TTC549 (cell line): ENCODE data around the gene ABCC6.
"Not testable (repeated sequence)": the region's sequence is repeated elsewhere in the genome, so short reads cannot be mapped to it uniquely, and the experiment has no call there.

Source experiments
- FAIRE-seq: peaks from 2 replicates; lab custom pipeline; 2012; peaks lifted over from hg19 to GRCh38; lab: Jason Lieb, UNC

ABCC6 gene

DNA sequence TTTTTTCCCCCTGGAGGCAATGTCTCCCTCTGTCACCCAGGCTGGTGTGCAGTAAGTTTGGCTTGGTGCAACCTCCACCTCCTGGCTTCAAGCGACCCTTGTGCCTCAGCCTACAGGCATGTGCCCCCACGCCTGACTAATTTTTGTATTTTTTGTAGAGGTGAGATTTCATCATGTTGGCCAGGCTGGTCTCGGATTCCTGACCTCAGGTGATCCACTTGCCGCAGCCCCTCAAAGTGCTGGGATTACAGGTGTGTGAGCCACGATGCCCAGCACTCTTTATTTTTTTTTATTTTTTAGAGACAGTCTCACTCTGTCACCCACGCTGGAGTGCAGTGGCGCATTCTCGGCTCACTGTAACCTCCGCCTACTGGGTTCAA, 113.2 kb downstream of the ABCC6 start:
- no peak for FAIRE-seq

DNA sequence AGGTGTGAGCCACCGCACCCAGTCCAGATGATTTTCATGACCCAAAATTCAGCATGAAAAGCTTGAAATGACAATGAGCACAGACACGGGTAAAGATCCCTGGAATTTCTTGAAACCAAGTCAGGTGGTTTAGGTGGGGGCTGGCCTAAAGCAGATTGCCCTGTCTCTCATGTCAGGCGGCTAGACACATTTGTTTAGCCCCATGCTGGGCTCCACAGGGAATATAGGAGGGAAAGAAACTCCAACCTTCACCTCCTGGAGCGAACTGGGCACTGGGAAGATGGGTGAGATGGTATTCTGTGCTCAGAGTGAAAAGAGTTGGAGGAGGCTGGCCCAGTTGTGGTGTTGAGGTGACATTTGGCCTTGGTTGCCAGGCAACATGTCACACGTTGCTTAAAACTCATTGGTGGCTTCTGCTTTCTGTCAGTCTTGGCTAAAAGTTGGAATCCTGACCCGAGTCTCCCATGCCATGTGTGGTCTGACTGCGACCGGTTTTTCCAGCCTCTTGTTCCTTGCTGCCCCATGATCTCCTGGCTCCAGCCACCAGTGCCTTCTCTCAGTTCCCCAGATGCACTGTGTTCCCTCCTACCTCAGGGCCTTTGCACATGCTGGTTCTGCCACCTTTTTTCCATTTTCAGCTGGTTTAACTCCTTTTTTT, 113.7 kb downstream of the ABCC6 start:
- FAIRE-seq = no peak

DNA sequence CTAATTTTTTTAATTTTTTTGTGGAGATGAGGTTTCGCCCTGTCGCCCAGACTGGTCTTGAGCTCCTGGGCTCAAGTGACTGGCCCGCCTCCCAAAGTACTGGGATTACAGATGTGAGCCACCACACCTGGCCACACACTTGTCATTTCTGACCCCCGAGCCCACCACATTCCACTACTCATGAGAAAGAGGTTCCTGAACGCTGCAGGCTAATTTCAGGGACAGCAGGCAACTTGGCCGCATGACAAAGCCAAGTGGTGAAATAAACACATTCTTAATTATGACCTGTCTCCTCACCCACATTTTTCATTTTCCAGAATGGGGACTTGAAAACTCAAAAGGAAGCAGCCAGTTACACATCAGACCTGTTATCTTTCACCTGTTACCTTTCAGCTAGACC, 114.5 kb downstream of the ABCC6 start:
- no peak for FAIRE-seq

DNA sequence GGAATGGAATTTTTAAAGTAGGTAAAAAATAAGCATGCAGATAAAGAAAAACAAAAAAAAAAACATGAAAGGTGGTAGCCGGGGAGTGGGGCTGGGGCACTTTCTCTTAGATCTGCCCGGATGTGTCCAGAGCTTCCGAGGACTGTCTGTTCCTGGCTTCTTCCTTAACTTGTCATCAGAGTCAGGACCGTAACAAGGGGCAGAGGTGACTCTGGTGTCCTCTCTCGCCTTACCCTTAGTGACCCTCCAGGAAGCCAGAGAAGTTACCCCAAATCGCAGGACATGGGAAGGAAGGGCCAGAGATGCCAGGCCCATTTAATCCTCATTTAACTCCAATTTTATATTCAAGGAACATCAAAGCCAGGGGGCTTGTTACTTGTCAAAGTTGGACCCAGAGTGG, 115.5 kb downstream of the ABCC6 start:
- no peak for FAIRE-seq

DNA sequence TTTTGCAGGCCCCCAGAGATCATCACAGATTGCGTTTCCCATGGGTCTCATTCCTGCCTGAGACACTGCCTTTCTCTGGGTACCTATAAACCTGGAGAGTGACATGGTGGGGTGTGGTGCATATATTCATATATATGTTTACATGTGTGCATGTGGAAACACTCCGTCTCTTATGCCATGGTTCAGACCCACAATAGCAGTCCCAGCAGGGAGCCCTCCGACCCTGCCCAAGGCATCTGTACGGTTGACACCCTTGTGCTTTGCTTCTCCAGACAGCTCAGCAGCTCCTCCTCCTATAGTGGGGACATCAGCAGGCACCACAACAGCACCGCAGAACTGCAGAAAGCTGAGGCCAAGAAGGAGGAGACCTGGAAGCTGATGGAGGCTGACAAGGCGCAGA, 116.8 kb downstream of the ABCC6 start:
- no peak for FAIRE-seq

DNA sequence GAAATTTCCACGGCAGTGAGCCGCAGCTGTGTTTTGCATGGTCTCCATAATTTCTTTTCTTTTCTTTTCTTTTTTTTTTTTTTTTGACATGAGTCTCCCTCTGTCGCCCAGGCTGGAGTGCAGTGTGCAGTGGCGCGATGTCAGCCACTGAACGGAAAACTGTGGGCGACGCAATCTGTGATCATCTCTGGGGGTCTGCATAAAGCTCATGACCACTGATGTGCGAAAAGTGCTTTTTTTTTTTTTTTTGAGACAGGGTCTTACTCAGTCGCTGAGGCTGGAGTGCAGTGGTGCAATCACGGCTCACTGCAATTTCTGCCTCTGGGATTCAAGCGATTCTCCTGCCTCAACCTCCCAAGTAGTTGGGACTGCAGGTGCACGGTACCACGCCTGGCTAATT, 117.6 kb downstream of the ABCC6 start:
- FAIRE-seq = no peak

DNA sequence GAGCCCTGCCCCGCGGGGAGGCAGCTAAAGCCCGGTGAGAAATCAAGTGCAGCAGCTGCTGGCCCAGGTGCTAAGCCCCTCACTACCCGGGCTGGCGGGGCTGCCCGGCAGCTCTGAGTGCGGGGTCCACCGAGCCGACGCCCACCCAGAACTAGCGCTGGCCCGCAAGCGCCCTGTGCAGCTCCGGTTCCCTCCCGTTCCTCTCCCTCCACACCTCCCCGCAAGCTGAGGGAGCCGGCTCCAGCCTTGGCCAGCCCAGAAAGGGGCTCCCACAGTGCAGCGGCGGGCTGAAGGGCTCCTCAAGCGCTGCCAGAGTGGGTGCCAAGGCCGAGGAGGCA, 118.5 kb downstream of the ABCC6 start:
- FAIRE-seq = not testable (repeated sequence)

DNA sequence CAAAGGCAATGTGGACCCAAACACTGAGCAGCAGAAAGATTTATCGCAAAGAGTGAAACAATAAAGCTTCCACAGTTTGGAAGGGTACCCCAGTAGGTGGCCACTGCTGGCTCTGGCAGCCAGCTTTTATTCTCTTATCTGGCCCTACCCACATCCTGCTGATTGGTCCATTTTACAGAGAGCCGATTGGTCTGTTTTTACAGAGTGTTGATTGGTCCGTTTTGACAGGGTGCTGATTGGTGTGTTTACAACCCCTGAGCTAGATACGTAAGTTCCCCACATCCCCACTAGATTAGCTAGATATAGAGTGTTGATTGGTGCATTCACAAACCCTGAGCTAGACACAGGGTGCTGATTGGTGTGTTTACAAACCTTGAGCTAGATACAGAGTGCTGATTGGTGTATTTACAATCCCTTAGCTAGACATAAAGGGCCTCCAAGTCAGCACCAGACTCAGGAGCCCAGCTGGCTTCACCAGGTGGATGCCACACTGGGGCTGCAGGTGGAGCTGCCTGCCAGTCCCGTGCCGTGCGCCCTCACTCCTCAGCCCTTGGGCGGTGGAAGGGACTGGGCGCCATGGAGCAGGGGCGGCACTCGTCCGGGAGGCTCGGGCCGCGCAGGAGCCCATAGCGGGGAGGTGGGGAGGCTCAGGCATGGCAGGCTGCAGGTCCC, 119.0 kb downstream of the ABCC6 start:
- not testable (repeated sequence) for FAIRE-seq

DNA sequence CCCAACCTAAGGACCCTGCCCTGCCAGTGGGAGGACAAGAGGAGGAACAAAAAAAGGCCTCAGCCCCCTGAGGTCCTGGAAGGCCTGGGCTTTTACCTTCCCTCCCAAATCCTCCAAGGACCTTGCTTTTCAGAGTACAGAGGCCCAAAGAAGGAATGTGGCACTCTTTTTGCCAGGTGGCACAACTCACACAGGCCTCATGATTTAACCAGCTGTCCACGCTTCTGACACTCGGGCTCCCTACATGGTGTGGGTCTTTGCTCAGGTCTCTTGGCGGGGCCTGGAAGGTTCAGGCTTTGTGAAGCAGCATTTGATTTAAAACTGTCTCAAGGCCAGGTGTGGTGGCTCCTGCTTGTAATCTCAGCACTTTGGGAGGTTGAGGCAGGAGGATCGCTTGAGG, 120.6 kb downstream of the ABCC6 start:
- no peak for FAIRE-seq

DNA sequence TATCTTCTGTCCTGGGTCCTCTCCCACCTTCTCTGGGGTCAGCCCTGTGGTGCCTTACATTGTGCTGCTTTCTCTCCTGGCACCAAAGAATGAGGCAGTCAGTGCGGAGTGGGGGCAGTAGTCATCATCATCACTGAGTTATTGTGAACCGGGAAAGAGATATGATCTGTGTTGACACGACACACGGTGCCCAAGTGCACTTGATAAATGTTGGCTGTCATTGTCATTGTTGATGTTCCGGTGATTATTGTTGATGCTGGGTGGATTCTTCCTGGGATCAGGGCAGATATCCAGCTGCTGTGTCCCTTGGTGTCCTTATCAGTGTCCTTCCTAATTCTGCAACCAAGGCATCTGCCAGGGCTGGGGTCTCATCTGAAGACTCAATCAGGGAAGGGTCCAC, 121.7 kb downstream of the ABCC6 start:
- FAIRE-seq = no peak

DNA sequence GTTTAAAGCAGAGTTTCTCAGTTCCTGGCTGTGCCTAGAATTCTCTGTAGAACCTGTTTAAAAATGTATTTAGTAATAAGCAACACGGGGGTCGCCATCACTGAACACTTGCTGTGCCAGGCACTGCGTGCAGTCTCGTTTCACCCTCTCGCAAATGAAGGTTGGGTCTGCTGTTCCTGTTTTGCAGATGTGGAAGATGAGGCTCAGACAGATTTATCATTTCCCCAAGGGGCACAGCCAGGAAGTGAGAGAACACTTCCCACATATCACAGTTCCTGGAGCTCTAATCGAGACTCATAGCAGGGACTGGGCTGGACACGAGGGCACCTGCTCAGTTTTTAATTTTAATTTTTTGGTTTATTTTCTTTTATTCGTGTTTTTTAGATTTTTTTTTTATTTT, 122.7 kb downstream of the ABCC6 start:
- no peak for FAIRE-seq

DNA sequence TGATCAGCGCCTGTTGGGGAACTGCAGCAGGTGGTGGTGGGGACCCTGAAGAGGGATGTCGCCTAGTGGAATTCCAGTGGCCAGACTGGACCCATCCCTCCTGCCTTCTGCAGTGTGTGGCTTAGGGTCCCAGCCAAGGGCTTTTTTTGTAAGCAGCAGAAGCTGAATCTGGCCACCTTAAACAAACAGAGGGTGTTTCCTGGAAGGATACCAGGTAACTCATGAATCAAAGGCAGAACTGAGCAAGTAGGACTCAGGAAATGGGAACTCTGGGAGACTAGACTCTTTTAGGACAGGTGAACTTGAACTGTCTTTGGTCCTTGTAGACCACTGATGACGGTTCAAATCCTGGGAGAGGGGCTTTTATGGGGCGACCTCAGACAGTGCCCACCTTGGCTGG, 124.0 kb downstream of the ABCC6 start:
- FAIRE-seq = no peak
